Transverse colon (tissue), 4 donors: ENCODE measurements around the gene IL22RA2. TPM values are rescaled to one million over a fixed set of nuclear protein-coding genes. Genes with fewer than 3 reads are reported as not detected.

Source experiments
- DNase-seq: peaks from one replicate; pipeline ENCODE4 v3.0.0-alpha.2; 2019
- H3K27ac ChIP-seq, 4 donors: fragments of 200-600 bp; sonication (generic); 2 replicates each; pipeline ENCODE4 v1.5.1; 2016 to 2018; ENCODE audit warnings: inconsistent platforms in 4 of 4
- H3K27me3 ChIP-seq: fragments of 200-600 bp; sonication (generic); 2 replicates; pipeline ENCODE4 v1.5.1; 2017; ENCODE audit warnings: inconsistent platforms
- H3K36me3 ChIP-seq, 4 donors: fragments of 200-600 bp; sonication (generic); 2 replicates each; pipeline ENCODE4 v1.5.1; 2017 to 2019; ENCODE audit warnings: inconsistent platforms in 4 of 4
- H3K4me1 ChIP-seq, 4 donors: fragments of 200-600 bp; sonication (generic); 2 replicates each; pipeline ENCODE4 v1.5.1; 2017 to 2020; ENCODE audit warnings: inconsistent platforms in 4 of 4
- H3K4me3 ChIP-seq, 4 donors: fragments of 200-600 bp; sonication (generic); 1 replicate in 1 of 4; 2 replicates in 3 of 4; pipeline versions ENCODE4 v1.5.1 to v1.6.1; 2017 to 2019; ENCODE audit warnings: inconsistent platforms in 4 of 4
- H3K9me3 ChIP-seq, 2 donors: fragments of 200-600 bp; sonication (generic); 2 replicates each; pipeline ENCODE4 v1.5.1; 2017 to 2019; ENCODE audit warnings: inconsistent platforms in 2 of 2
- EP300 ChIP-seq: sonication (generic); formaldehyde crosslinking; IDR thresholded peaks from one replicate; pipeline ENCODE4 v1.6.1; 2017; ENCODE audit warnings: antibody characterized with exemption, low read depth
- POLR2A ChIP-seq: fragments of 450-650 bp; IDR thresholded peaks from one replicate; pipeline ENCODE4 v1.6.1; 2016; ENCODE audit warnings: antibody characterized with exemption, mild to moderate bottlenecking, moderate library complexity
- POLR2AphosphoS5 ChIP-seq, 3 donors: sonication (generic); formaldehyde crosslinking; IDR thresholded peaks; one replicate each; pipeline ENCODE4 v1.6.1; 2016; ENCODE audit warnings: antibody characterized with exemption in 3 of 3
- WGBS, 2 donors: methylation state at CpG; one replicate each; pipeline ENCODE4 v1.1.5; 2018; ENCODE audit warnings: low coverage in 1 of 2; 5-methylcytosine and 5-hydroxymethylcytosine counted together
- in situ Hi-C, 4 donors: fragments of 200-750 bp; cut with MboI; loops; one replicate each; pipeline versions ENCODE4 v1.15.0 to v1.15.1; 2017; ENCODE audit warnings: low sequenced_read_pairs in 3 of 4, low pct_ligation_motif_present in 1 of 4, low pct_unique_long_range_greater_than_20kb in 1 of 4
- intact Hi-C: fragments of 100-400 bp; cut with DNase I; formaldehyde crosslinking; loops from one replicate; pipeline ENCODE4 v1.15.1; 2023; ENCODE audit warnings: low total_unique reads
- total RNA-seq, 4 donors: library from RNA; depleted of rRNA; stranded (reverse); fragments of >200 nt; gene quantifications; one replicate each; pipeline ENCODE4 v1.1.0, GENCODE V29; 2016
- TF ChIP-seq, protein P1 (sequence below), 5 experiments: fragments of 200-600 bp in 3 of 5; fragments of 450-650 bp in 2 of 5; sonication (generic) in 3 of 5; IDR thresholded peaks; 1 replicate in 2 of 5; 2 replicates in 3 of 5; pipeline ENCODE4 v1.5.1; 2016 to 2017; ENCODE audit warnings: antibody characterized with exemption in 5 of 5, inconsistent platforms in 3 of 5, mild to moderate bottlenecking in 2 of 5, moderate library complexity in 1 of 5

IL22RA2 gene
- total RNA-seq, 4 donors from 2014 or later: 0.16 TPM; not detected in 3

DNA sequence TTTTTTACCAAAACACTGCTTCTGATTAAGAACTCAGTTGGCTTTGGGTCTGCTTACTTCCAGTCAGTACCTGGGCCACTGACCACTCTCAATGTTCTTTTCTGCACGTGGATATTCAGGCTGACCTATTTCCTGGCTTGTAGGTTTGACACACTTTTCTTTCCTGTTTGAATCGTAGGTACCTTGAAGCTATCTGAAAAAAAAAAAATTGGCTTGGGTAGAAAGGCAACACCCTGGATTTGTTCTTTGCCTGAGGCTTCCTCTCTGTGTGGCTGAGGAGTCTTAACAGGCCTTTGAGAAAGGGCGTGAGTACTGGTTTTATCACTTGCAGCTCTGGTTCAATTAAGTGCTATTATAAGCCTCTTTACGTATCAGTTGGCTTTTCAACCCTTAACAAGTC, 68.1 kb downstream of the IL22RA2 start:
- Histone ChIP-seq H3K4me1 (no peaks in the 10 kb centered on the region), H3K4me3 (no peak overlapping the region), H3K36me3 (no peaks in the 10 kb centered on the region), H3K27me3 (no peaks in the 10 kb centered on the region), H3K27ac (no peak overlapping the region), H3K9me3 (no peaks in the 10 kb centered on the region)
- WGBS, 2 donors: 63 to 68% methylated on average over 4 of the region's 4 CpGs
- no peak for TF ChIP-seq POLR2AphosphoS5 (IDR thresholded peaks at IDR 0.05)
- TF ChIP-seq, protein P1, sequence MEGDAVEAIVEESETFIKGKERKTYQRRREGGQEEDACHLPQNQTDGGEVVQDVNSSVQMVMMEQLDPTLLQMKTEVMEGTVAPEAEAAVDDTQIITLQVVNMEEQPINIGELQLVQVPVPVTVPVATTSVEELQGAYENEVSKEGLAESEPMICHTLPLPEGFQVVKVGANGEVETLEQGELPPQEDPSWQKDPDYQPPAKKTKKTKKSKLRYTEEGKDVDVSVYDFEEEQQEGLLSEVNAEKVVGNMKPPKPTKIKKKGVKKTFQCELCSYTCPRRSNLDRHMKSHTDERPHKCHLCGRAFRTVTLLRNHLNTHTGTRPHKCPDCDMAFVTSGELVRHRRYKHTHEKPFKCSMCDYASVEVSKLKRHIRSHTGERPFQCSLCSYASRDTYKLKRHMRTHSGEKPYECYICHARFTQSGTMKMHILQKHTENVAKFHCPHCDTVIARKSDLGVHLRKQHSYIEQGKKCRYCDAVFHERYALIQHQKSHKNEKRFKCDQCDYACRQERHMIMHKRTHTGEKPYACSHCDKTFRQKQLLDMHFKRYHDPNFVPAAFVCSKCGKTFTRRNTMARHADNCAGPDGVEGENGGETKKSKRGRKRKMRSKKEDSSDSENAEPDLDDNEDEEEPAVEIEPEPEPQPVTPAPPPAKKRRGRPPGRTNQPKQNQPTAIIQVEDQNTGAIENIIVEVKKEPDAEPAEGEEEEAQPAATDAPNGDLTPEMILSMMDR (IDR thresholded peaks at IDR 0.05): no peak
- no peak for TF ChIP-seq EP300
- TF ChIP-seq POLR2A: no peak
- no peak for DNase-seq
- in situ Hi-C loops: loop anchor here in 1 of 4 donors (10.0 kb wide), 1 partner anchor 209 kb away; no protein-coding TSS in a partner anchor
- intact Hi-C loops: no loop called here

DNA sequence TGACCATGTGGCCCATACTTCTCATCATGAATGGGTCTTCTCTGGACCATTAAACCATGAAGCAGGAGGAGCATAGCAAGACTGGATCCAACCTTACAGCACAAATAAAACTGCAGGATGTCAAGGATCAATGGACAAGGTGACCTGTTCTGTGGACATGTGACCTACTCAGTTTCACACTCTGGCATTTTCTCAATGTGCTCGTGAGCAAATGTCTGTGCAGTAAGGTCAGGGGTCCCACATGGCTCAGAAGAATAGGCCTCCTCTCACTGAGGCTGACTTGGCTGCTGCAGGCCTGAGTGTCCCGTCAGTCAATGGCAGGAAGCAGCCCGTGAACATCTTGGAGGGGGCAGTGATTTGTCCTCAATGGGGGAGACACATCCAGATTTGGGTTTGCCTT, 68.5 kb downstream of the IL22RA2 start:
- intact Hi-C loops: no loop called here
- no peaks in the 10 kb centered on the region for H3K36me3 ChIP-seq
- H3K27me3 ChIP-seq: no peaks in the 10 kb centered on the region
- no peak overlapping the region for H3K4me3 ChIP-seq
- H3K9me3 ChIP-seq: no peaks in the 10 kb centered on the region
- whole genome bisulfite sequencing, 2 donors: 100% methylated on average over 3 of the region's 3 CpGs; no CpG with 5 or more reads in 1 of the 2 donors
- TF ChIP-seq EP300 (no peak), POLR2A (no peak), POLR2AphosphoS5 (IDR thresholded peaks at IDR 0.05) (no peak)
- TF ChIP-seq, protein P1 (IDR thresholded peaks at IDR 0.05): no peak
- in situ Hi-C loops: loop anchor here in 1 of 4 donors (10.0 kb wide), 1 partner anchor 210 kb away; no protein-coding TSS in a partner anchor
- no peaks in the 10 kb centered on the region for H3K4me1 ChIP-seq
- DNase-seq: no peak
- H3K27ac ChIP-seq: no peak overlapping the region

DNA sequence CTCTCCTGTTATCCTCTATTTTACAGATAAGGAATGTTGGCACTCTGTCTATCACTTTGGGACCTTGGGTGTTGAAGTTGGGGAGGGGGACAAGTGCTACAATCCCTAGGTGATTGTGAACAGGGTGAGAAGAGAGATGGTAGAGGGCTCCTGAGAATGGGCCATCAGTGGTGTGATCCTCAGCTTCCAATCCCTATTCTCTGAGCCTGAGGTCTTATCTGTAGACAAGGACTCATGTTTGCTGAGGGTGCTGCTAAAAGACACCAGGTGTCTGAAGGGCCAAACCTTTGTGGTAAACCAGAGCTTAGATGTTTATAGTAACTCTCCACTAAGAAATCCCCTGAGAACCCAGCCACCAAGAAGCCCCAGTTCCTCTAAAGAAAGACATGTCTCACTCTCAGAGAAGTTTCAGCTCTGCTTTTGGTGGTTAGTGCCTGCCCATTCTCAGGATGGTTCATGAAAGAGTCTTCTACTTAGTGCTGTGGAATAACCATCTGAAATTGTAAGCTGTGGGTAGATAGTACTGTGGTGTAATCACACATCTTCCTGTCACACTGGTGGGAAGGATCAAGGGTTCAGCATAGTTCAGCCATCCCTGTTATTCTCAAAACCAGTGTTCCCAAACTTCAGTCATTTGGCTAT, 70.5 kb downstream of the IL22RA2 start:
- in situ Hi-C loops: loop anchor here in 1 of 4 donors (10.0 kb wide), 1 partner anchor 212 kb away; no protein-coding TSS in a partner anchor
- no peak overlapping the region for H3K27ac ChIP-seq
- TF ChIP-seq POLR2A: no peak
- no peak for TF ChIP-seq EP300
- TF ChIP-seq, protein P1 (IDR thresholded peaks at IDR 0.05): no peak
- TF ChIP-seq POLR2AphosphoS5 (IDR thresholded peaks at IDR 0.05): no peak
- H3K4me3 ChIP-seq: no peak overlapping the region
- H3K4me1 ChIP-seq: no peaks in the 10 kb centered on the region
- DNase-seq: no peak
- H3K27me3 ChIP-seq: no peaks in the 10 kb centered on the region
- no peaks in the 10 kb centered on the region for H3K36me3 ChIP-seq
- no peaks in the 10 kb centered on the region for H3K9me3 ChIP-seq
- intact Hi-C loops: no loop called here

DNA sequence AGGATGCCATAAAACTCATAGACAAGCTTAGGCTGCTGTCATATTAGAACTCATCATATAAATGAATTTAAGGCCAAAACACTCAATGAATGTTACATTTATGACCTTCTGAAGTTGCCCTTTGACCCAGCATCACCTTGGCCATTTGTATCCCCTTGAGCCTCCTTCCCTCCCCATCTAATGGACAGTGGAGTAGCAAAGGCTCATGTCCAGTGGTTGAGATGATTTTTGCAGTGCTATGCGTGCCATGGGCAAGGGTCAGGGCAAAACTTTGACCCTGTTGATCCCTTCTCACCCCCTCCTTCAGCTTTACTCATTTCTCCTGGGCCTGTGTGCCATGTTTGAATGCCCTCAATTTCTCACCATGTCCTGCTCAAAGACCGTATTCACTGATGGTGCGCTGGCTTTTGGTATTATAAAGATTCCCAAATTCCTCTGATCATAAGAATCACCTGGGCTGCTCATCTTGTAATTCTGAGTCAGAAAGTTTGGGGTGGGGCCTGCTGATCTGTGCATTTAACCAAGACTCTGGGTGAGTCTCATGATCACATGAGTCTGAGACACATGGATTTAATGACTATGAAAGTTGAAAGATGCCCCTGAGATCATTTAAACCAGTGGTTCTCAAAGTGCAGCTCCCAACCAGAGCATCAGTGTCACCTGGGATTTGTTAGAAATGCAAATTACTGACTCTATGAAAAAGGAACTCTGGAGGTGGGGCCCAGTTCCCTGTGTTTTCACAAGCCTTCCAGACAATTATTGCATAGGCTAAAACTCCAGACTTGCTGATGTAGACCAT, 71.2 kb downstream of the IL22RA2 start:
- no peaks in the 10 kb centered on the region for H3K36me3 ChIP-seq
- H3K9me3 ChIP-seq: no peaks in the 10 kb centered on the region
- intact Hi-C loops: no loop called here
- WGBS, 2 donors: 92 to 93% methylated on average over 3 of the region's 3 CpGs
- H3K4me1 ChIP-seq: no peaks in the 10 kb centered on the region
- no peaks in the 10 kb centered on the region for H3K27me3 ChIP-seq
- TF ChIP-seq POLR2A (no peak), POLR2AphosphoS5 (IDR thresholded peaks at IDR 0.05) (no peak), EP300 (no peak)
- TF ChIP-seq, protein P1 (IDR thresholded peaks at IDR 0.05): no peak
- no peak overlapping the region for H3K27ac ChIP-seq
- no peak for DNase-seq
- in situ Hi-C loops: loop anchor here in 1 of 4 donors (10.0 kb wide), 1 partner anchor 213 kb away; no protein-coding TSS in a partner anchor
- H3K4me3 ChIP-seq: no peak overlapping the region
